NCI-H1417 (cell line): Measurements from ENCODE around the gene TNPO1.
A peak's percentile ranks its signal among the peaks of the same experiment; 100 is the strongest.

Experiments
- DNase-seq, 3 experiments: peaks; one replicate each; lab custom pipeline; 2025; lab: John Stamatoyannopoulos, UW

The TNPO1 gene

DNA sequence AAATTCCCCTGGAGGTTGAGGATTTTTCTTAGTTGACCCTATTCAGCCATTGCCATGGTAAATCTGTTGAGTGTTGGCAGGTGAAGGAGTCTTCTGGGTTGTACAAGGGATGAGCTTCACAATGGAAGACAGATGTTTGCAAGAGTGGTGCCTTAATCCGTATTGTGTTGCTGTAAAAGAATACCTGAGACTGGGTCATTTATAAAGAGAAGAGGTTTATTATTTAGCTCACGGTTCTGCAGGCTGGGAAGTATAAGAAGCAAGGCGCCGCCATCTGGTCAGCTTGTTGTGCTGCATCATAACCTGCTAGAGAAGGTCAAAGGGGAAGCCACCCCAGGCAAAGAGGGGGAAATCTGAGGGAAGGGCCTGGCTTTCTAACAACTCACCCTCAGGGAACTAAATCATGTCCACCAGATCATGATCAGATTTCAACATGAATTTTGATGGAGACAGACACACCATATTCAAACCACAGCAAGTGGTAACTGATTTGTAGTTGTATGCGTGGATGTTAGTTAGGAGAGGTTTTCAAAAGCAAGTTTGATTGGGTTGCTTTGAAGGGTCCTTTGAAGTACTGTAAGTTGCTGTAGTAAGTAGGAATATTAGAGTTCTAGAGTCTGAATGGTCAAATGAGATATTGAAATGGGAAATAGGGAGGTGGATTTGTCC is 2.5 kb downstream of the TNPO1 start:
- peak; percentile 27 to 65 (median 57) for DNase-seq

DNA sequence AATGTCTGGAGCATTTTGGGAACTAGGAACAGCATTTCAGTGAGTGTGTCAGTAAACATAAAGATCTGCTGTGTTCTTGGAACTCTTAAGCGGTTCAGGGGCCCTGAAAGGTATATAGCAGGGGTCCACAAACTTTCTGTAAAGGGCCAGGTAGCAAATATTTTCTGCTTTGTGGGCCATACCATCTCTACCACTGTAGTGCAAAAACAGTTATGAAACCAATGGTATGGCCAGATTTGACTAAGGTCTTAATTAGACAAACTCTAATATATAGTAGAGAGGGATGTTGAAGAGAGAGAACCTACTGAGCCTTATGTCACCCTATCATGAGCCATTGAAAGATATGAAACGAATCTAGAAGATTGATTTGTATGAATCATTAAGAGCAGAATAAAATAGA is 5.3 kb downstream of the TNPO1 start:
- DNase-seq = no peak

- no peak for DNase-seq
Observed at GRCh38 chr5:72822944-72823343, 6.5 kb downstream of the TNPO1 start.

GRCh38 chr5:72829707-72830106 is 13.2 kb downstream of the TNPO1 start:
- no peak for DNase-seq

GRCh38 chr5:72830362-72830761 is 13.9 kb downstream of the TNPO1 start:
- DNase-seq = peak in 1 of 3 experiments; percentile 2

GRCh38 chr5:72831685-72832084 is 15.2 kb downstream of the TNPO1 start:
- no peak for DNase-seq

- DNase-seq = no peak
Observed at GRCh38 chr5:72834924-72835323, 18.5 kb downstream of the TNPO1 start.

DNA sequence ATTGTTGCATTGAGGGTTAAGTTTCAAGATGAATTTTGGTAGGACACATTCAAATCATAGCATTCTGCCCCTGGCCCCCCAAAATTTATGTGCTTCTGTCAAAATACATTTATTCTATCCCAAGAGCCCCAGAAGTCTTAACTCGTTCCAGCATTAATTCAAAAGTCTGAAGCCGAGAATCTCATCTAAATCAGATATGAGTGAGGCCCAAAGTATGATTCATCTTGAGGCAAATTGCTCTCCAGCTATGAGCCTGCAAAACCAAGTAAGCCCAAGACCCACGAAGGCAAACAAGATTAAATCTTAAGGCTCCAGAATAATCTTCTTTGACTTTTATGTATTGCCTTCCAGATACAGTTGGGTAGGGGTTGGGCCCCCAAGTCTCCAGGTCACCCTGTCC is 19.2 kb downstream of the TNPO1 start:
- no peak for DNase-seq

- no peak for DNase-seq
Observed at GRCh38 chr5:72836810-72837209, 20.3 kb downstream of the TNPO1 start.

- DNase-seq = no peak
Observed at GRCh38 chr5:72837524-72838096, 21.1 kb downstream of the TNPO1 start.

DNA sequence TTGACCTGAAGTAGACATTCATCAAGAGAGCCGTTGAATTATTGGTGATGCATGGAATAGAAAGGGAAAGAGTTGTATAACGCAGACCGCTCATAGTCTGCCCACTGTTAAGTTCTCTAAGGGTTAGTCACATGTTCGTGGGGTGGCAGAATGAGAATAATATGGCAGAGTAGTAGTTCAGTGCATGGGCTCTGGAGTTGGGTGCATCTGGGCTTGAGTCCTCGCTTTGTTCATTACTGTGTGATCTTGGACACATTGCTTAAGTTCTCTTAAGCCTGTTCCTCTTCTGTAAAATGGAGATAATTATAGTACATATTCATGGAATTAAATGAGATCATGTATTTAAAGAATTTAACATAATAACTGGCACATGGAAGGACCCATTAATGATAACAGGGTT is 23.6 kb downstream of the TNPO1 start:
- no peak for DNase-seq

DNA sequence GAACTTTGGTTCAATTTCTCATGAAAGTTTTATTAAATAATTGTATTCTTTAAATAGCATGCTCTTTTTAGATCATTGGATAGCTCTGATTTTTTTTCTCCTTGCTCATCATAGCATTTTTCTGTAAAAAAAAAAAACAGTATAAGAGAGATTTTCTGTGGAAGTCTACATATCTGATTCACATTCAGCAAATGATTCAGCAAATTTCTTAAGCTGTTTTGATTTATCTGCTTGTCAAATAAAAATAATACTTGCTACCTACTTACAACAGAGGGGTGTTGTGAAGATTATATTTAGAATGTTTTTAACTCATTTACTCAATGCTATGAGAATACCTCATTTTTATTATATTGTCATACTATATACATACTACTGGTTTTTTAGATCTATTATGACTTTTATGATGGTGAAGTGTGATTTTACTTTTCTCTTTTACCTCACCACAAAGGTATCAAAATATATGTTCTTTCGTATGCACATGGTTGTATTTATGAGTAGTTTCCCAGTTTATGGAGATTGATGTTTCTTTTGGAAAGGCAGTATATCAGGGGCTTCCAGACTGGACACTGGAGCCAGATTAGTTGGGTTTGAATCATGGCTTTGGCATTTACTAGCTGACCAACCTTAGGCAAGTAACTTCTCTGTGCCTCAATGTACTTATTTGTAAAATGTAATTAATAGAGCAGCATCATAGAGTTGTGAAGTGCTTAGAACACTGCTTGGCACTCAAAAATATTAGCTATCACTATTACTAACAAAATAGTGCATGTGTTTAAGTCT is 25.5 kb downstream of the TNPO1 start:
- no peak for DNase-seq

DNA sequence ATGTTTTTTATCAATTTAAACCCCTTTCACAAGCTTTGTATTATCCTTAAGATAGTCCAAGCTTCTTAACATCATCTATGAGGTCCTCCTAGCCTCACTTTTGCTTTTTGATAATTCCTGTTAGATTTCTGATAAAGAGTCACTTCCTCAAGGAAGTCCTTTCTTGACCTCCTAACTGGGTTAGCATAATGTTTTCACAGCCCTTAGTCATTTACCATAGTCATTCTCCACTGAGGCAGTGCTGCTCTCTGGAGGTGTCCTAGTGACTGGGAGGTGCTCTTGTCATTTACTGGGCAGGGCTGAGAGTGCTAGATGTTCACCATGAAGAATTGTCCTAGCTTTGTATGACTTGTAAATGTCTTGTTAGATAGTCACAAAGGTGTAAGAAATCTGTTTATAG is 26.4 kb downstream of the TNPO1 start:
- DNase-seq = no peak

DNA sequence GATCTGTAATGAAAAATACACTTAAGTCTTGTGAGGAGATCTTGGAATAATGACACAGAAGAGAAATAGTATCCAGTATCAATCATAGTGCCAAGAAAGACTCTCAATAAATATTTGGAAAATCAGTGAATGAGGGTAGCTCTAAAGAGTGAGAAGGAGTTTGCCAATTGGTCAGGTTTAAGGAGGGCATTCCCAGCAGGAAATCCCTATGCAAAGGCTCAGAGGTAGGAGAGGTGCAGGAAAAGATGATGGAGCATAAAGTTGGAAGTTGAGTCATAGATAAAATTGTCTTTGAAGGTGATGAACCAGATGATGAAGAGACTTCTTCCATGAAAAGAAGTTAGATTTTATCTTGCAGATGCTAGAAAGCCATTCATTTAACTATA is 27.8 kb downstream of the TNPO1 start:
- DNase-seq = no peak

- no peak for DNase-seq
Observed at GRCh38 chr5:72845889-72846288, 29.4 kb downstream of the TNPO1 start.

DNA sequence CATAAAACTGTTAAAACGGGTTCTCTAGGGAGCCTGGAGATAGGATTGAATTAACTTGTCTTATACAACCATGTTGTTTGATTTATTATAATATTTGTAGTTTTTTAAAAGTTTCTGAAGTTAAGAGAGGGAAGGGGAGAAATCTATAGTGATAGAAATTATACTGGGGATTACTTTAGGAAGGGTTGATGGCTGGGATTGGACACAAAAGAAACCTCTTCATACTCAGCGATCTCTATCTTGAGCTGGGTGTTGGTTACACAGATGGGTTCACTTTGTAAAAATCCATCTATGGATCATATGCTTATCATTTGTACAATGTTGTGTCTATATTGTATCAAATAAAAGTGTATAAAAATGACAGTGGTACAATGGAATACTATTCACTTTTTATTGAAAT is 30.0 kb downstream of the TNPO1 start:
- DNase-seq = no peak

GRCh38 chr5:72847439-72847838 is 31.0 kb downstream of the TNPO1 start:
- DNase-seq = no peak

GRCh38 chr5:72847989-72848473 is 31.6 kb downstream of the TNPO1 start:
- peak; percentile 84 to 86 (median 86) for DNase-seq

DNA sequence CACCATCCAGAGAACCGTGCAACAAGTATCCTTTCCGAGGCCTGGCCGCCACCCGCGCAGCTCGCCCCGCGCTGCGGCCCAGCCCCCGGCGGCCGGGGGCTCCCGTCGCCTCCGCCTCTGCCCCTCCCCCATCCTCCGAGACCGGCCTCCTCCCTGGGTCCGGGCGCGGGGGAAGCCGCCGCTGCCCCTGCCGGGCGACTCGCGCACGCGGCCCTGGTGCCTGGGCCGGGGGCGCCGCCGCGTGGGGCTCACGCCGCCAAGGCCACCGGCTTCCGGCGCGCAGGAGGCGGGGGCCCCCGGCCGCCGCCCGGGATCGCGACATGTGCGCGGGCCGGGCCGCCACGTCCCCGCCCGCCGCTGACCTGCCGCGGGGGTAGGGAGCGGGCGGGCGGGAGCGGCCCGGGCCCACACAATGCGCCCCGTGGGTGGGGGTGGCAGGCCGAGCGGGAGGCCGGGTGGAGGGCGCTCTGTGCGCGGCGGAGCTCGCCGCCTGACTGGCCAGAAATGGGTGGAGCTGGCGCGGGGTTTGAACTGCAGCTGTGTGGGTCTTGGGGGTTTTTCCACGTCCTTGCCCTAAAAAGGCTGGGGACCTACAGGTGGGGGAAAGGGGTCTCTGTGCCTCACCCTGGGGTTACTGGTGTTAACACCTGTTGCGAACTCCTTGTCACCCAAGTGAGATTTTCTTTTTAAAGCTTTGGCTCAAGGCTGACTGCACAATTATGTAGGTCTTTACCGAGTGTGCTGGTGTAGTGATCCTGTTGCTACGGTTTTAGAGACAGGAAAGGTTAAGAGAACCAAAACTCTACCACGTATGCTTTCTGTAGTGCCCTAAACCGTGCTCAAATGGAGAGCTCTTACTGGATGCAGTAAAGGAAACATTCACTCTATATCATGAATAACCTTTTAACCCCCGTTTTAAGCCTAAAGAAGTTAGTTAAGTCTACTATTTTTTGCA is 32.3 kb downstream of the TNPO1 start:
- peak; percentile 50 to 84 (median 81) for DNase-seq

- DNase-seq = peak in 1 of 3 experiments; percentile 30
Observed at GRCh38 chr5:72849546-72849945, 33.1 kb downstream of the TNPO1 start.

DNA sequence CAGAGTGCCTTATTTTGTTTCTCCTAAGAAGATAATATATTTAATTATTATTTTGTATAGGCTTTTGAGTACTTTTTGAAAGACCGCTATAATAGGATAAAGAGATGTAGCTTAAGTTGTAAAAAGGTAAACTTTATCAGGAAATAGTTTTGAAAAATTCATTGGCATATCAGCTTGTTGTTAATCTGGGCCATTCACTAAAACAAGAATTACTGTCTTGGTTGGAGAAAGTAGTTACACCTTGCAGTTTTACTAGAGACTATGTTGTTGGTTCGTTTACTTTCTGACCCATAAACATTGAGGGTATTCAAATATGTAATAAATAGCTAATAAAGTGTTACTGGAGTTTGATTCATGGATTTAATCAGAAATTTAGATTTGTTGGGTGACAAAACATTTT is 33.7 kb downstream of the TNPO1 start:
- no peak for DNase-seq

- DNase-seq = no peak
Observed at GRCh38 chr5:72852356-72852755, 35.9 kb downstream of the TNPO1 start.
